GM12864 (cell line): Measurements from ENCODE around the gene PYGM.

ENCODE experiments used
- DNase-seq: peaks from one replicate; pipeline ENCODE4 v3.0.0-alpha.2; 2011; ENCODE audit warnings: low read depth
- H3K4me3 ChIP-seq: 2 replicates; pipeline ENCODE4 v1.5.1; 2011; ENCODE audit warnings: mild to moderate bottlenecking, low read depth, low read length, control low read depth
- TF ChIP-seq, protein P1 (sequence below): IDR thresholded peaks from 2 replicates; pipeline ENCODE4 v1.5.1; 2011; ENCODE audit warnings: low read depth, mild to moderate bottlenecking, moderate library complexity, low read length, control low read depth, inconsistent platforms; ENCODE audit errors: missing control alignments

The PYGM gene

DNA sequence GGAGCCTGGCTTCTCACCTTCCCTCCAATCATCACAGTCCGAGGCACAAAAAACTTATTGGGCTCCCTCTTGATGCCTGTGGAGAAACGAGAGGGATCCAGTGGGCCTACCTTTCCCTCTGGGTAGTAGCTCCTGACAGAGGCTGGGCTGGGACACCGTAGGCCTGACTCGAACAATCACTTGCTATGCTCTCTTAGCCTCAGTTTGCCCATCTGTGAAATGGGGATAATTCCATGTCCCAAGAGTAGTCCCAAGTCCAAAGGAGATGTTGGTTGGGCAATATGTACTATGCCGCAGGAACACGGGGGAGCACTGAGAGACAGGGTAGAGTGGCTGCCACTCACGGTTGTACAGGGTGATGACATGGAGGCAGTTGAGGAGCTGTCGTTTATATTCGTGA lies 8.2 kb downstream of the PYGM start:
- TF ChIP-seq, protein P1, sequence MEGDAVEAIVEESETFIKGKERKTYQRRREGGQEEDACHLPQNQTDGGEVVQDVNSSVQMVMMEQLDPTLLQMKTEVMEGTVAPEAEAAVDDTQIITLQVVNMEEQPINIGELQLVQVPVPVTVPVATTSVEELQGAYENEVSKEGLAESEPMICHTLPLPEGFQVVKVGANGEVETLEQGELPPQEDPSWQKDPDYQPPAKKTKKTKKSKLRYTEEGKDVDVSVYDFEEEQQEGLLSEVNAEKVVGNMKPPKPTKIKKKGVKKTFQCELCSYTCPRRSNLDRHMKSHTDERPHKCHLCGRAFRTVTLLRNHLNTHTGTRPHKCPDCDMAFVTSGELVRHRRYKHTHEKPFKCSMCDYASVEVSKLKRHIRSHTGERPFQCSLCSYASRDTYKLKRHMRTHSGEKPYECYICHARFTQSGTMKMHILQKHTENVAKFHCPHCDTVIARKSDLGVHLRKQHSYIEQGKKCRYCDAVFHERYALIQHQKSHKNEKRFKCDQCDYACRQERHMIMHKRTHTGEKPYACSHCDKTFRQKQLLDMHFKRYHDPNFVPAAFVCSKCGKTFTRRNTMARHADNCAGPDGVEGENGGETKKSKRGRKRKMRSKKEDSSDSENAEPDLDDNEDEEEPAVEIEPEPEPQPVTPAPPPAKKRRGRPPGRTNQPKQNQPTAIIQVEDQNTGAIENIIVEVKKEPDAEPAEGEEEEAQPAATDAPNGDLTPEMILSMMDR, result no peak
- DNase-seq, result no peak
- H3K4me3 ChIP-seq, result no peak overlapping the region

- TF ChIP-seq, protein P1, result no peak
These were observed 8.6 kb downstream of the PYGM start for GRCh38 chr11:64751136-64751535.

DNA sequence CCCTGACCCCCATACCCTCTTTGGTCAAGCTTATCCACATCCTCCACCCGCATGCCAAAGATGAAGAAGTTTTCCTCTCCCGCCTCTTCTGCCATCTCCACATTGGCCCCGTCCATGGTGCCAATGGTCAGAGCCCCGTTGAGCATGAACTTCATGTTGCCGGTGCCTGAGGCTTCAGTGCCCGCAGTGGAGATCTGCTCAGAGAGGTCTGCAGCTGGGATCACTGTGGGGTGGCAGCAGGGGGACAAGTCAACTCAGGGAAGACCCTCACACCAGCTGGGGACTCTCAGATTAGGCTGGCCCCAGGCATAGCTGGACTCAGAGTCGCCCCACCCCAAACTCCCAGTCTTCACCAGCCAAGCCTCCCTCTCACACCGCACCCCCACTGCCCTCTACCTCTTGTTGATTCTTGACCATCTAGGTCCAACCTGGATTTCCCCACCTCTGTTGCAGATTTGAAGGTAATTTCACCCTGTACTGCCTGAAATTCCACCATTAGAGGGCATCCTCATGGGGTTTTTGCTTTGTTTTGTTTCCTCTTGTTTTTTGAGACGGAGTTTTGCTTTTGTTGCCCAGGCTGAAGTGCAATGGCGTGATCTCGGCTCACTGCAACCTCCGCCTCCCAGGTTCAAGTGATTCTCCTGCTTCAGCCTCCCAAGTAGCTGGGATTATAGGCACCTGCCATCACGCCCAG lies 9.3 kb downstream of the PYGM start:
- no peak for DNase-seq
- TF ChIP-seq, protein P1, result no peak
- no peak overlapping the region for H3K4me3 ChIP-seq

More at GRCh38 chr11:64751136-64751535, 8.6 kb downstream of the PYGM start:
- no peak for DNase-seq
- H3K4me3 ChIP-seq, result no peak overlapping the region

DNA sequence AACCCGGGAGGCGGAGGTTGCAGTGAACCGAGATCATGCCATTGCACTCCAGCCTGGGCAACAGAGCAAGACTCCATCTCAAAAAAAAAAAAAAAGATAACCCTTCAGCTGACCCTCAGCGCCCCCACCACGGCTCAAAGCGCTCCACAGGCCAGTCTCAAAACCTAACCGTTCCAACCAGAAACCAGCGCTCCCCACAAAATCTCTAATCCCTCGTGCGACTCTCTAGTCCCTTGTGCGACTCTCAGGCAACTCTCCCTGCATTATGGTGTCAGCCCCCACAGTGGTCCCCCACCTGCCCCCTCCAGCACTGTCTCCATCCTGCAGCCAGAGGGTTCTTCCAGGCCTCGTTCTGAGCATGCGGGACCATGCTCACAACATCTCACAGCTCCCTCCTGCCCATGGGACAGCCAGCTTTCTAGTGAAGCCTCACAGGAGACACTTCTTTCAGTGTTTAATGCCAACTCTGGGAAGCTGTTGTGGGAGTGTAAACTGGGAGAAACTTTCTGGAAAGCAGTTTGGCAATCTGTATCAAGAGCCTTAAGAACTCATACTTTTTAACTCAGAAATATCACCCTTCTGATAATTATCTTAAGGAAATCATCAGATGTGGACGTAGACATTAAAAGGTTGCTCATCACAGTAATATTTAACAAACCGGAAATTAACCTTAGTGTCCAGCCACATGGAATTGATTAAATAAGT lies 11.7 kb downstream of the PYGM start:
- TF ChIP-seq, protein P1, result no peak
- H3K4me3 ChIP-seq, result no peak overlapping the region
- DNase-seq, result no peak

DNA sequence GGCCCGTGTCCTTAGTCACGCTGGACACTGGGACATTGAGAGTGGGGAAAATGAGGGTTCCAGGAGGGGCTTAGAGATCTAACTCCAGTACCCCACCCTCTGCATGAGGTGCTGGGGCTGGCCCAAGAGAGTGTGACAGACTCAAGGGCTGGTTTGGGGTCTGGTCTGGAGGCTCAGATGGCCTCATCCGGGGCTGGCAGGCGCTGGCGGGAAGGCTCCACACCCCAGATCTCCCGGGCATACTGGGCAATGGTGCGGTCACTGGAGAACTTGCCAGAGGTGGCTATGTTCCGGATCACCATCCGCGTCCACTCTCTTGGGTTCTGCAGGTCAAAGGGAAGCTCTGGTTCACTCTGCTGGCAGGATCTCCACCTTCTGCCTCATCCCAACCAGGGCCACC lies 13.3 kb downstream of the PYGM start:
- TF ChIP-seq, protein P1, result no peak
- no peak for DNase-seq
- H3K4me3 ChIP-seq, result no peak overlapping the region

- TF ChIP-seq, protein P1, result no peak
- DNase-seq, result no peak
- peak overlapping the region; percentile 49 for H3K4me3 ChIP-seq
These were observed 14.0 kb downstream of the PYGM start for GRCh38 chr11:64745521-64746328.
